Keratinocyte (primary cell): Measurements from ENCODE around the gene PJA2.

Experiments used
- CTCF ChIP-seq, 3 experiments: IDR thresholded peaks in 1 of 3; conservative IDR thresholded peaks in 1 of 3; optimal IDR thresholded peaks in 1 of 3; 2 replicates in 2 of 3; 3 replicates in 1 of 3; pipeline versions ENCODE3 to v1.5.1; 2011; ENCODE audit warnings: low read length in 3 of 3, mild to moderate bottlenecking in 3 of 3, moderate library complexity in 2 of 3, control low read depth in 1 of 3, inconsistent platforms in 1 of 3; ENCODE audit not compliant: insufficient read depth in 2 of 3; ENCODE audit errors: extremely low read depth in 1 of 3
- EZH2 ChIP-seq: IDR thresholded peaks from one replicate; pipeline ENCODE4 v1.6.1; 2012; ENCODE audit warnings: inconsistent platforms, mild to moderate bottlenecking, low read length, moderate library complexity

- TF ChIP-seq CTCF (optimal IDR thresholded peaks at IDR 0.05 in 1 of 3, IDR thresholded peaks at IDR 0.05 in 1 of 3, conservative IDR thresholded peaks at IDR 0.05 in 1 of 3; ENCODE audit: extremely low read depth in 1 of 3, insufficient read depth in 2 of 3, low read length in 3 of 3) (no peak), EZH2 (no peak)
Observed at GRCh38 chr5:109291090-109291489, 118.7 kb downstream of the PJA2 start.
